Peyer's patch (tissue), 4 donors: ENCODE results near the gene CENPV. TPM values are rescaled to one million over a fixed set of nuclear protein-coding genes. Genes with fewer than 3 reads are reported as not detected.
A peak's percentile ranks its signal among the peaks of the same experiment; 100 is the strongest.

ENCODE experiments used
- DNase-seq, 3 donors: peaks; one replicate each; pipeline ENCODE4 v3.0.0-alpha.2; 2017 to 2019
- H3K27ac ChIP-seq, 4 donors: fragments of 200-600 bp; sonication (generic); one replicate each; pipeline ENCODE4 v1.5.1; 2016 to 2019
- H3K27me3 ChIP-seq, 2 donors: fragments of 200-600 bp; sonication (generic); one replicate each; pipeline ENCODE4 v1.5.1; 2019
- H3K36me3 ChIP-seq, 3 donors: fragments of 200-600 bp; sonication (generic); one replicate each; pipeline ENCODE4 v1.5.1; 2016 to 2019
- H3K4me1 ChIP-seq, 4 donors: fragments of 200-600 bp; sonication (generic); one replicate each; pipeline ENCODE4 v1.5.1; 2016 to 2019
- H3K4me3 ChIP-seq, 4 donors: fragments of 200-600 bp; sonication (generic); 1 replicate in 3 of 4; 2 replicates in 1 of 4; pipeline ENCODE4 v1.5.1; 2016 to 2019; ENCODE audit warnings: mild to moderate bottlenecking in 1 of 4
- H3K9me3 ChIP-seq, 4 donors: fragments of 200-600 bp; sonication (generic); one replicate each; pipeline ENCODE4 v1.5.1; 2016 to 2019; ENCODE audit warnings: mild to moderate bottlenecking in 1 of 4
- POLR2A ChIP-seq, 2 donors: fragments of 450-650 bp; IDR thresholded peaks; one replicate each; pipeline ENCODE4 v1.5.1; 2017; ENCODE audit warnings: antibody characterized with exemption in 2 of 2, mild to moderate bottlenecking in 2 of 2, moderate library complexity in 2 of 2
- total RNA-seq, 4 donors: library from RNA; depleted of rRNA; stranded (reverse); fragments of >200 nt; gene quantifications; one replicate each; pipeline ENCODE4 v1.1.0, GENCODE V29; 2016
- TF ChIP-seq, protein P1 (sequence below), 6 experiments: fragments of 450-650 bp in 4 of 6; fragments of 200-600 bp in 2 of 6; sonication (generic) in 1 of 6; IDR thresholded peaks; one replicate each; pipeline ENCODE4 v1.5.1; 2017 to 2019; ENCODE audit warnings: antibody characterized with exemption in 6 of 6, mild to moderate bottlenecking in 3 of 6, moderate library complexity in 1 of 6

The CENPV gene
- total RNA-seq, 4 donors from 2014 or later, result 49.0 to 109 (median 79.3) TPM

GRCh38 chr17:16352667-16353316 lies 477 bp downstream of the CENPV start:
- Histone ChIP-seq H3K4me1 (peaks cover 0 to 5% (median 4%) of the 10 kb centered on the region in 4 donors), H3K27me3 (no peaks in the 10 kb centered on the region), H3K9me3 (no peaks in the 10 kb centered on the region), H3K4me3 (peak overlapping the region; percentile 65 to 96 (median 75)), H3K36me3 (peaks cover 0 to 19% (median 0%) of the 10 kb centered on the region in 3 donors), H3K27ac (peak overlapping the region; percentile 67 to 79 (median 74))
- DNase-seq, result peak; percentile 54 to 70 (median 63)
- TF ChIP-seq, protein P1, sequence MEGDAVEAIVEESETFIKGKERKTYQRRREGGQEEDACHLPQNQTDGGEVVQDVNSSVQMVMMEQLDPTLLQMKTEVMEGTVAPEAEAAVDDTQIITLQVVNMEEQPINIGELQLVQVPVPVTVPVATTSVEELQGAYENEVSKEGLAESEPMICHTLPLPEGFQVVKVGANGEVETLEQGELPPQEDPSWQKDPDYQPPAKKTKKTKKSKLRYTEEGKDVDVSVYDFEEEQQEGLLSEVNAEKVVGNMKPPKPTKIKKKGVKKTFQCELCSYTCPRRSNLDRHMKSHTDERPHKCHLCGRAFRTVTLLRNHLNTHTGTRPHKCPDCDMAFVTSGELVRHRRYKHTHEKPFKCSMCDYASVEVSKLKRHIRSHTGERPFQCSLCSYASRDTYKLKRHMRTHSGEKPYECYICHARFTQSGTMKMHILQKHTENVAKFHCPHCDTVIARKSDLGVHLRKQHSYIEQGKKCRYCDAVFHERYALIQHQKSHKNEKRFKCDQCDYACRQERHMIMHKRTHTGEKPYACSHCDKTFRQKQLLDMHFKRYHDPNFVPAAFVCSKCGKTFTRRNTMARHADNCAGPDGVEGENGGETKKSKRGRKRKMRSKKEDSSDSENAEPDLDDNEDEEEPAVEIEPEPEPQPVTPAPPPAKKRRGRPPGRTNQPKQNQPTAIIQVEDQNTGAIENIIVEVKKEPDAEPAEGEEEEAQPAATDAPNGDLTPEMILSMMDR (IDR thresholded peaks at IDR 0.05), result no peak
- no peak for TF ChIP-seq POLR2A (IDR thresholded peaks at IDR 0.05)

GRCh38 chr17:16352303-16352666 lies 984 bp downstream of the CENPV start:
- peaks cover 0 to 23% (median 0%) of the 10 kb centered on the region in 3 donors for H3K36me3 ChIP-seq
- no peaks in the 10 kb centered on the region for H3K27me3 ChIP-seq
- H3K27ac ChIP-seq, result peak overlapping the region; percentile 67 to 79 (median 74)
- H3K4me1 ChIP-seq, result peaks cover 0 to 5% (median 4%) of the 10 kb centered on the region in 4 donors
- DNase-seq, result peak; percentile 39 to 71 (median 70)
- no peaks in the 10 kb centered on the region for H3K9me3 ChIP-seq
- TF ChIP-seq POLR2A (IDR thresholded peaks at IDR 0.05), result no peak
- TF ChIP-seq, protein P1 (IDR thresholded peaks at IDR 0.05), result no peak
- H3K4me3 ChIP-seq, result peak overlapping the region; percentile 65 to 96 (median 75)

GRCh38 chr17:16351831-16352230 lies 1.4 kb downstream of the CENPV start:
- peak overlapping the region; percentile 65 to 96 (median 75) for H3K4me3 ChIP-seq
- H3K27ac ChIP-seq, result peak overlapping the region in 1 of 4 donors; percentile 77
- TF ChIP-seq, protein P1 (IDR thresholded peaks at IDR 0.05), result no peak
- TF ChIP-seq POLR2A (IDR thresholded peaks at IDR 0.05), result no peak
- H3K4me1 ChIP-seq, result peaks cover 0 to 5% (median 4%) of the 10 kb centered on the region in 4 donors
- no peaks in the 10 kb centered on the region for H3K27me3 ChIP-seq
- H3K9me3 ChIP-seq, result no peaks in the 10 kb centered on the region
- H3K36me3 ChIP-seq, result peaks cover 0 to 28% (median 0%) of the 10 kb centered on the region in 3 donors
- DNase-seq, result no peak

DNA sequence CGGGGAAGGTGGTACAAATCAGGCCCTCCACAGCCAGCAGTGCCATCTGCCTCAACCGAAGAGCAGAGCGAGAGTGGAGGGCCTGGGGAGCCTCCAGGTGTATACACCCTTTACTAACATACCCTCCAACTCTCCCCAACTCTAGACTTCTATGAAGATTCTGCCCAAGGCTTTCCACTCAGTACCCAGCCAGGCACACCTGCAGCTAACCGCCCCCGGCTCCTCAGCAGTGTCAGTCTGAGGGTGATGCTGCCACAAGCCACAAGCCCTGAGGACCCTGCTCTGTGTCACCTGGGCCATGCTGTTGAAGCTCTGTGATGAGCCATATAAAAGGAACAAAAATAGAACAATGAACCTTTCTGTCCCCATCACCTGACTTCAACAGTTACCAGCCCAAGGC lies 3.8 kb downstream of the CENPV start:
- Histone ChIP-seq H3K36me3 (peaks cover 0 to 36% (median 0%) of the 10 kb centered on the region in 3 donors), H3K4me3 (no peak overlapping the region), H3K4me1 (peaks cover 0 to 5% (median 4%) of the 10 kb centered on the region in 4 donors), H3K27me3 (no peaks in the 10 kb centered on the region), H3K27ac (no peak overlapping the region), H3K9me3 (no peaks in the 10 kb centered on the region)
- no peak for TF ChIP-seq POLR2A (IDR thresholded peaks at IDR 0.05)
- TF ChIP-seq, protein P1 (IDR thresholded peaks at IDR 0.05), result no peak
- no peak for DNase-seq

DNA sequence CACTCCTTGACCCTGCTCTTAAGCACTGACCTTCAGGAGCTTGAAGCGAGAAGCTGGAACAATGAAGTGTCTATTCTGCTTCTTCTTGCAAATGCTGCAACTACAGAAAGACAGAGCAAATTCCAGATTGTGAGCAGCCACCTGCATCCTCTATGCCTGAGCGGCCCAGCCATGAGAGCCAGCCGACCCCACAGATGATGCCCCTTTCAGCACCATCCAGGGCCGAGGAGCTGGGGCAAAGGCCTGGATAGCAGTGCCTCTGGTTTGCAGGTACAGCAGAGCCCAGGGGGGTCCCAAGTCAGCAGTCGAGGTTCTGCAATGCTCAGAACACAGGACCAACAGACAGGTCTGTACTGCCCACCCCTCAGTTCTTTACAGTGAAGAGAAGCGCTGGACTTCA lies 4.7 kb downstream of the CENPV start:
- no peaks in the 10 kb centered on the region for H3K9me3 ChIP-seq
- H3K4me3 ChIP-seq, result no peak overlapping the region
- TF ChIP-seq, protein P1 (IDR thresholded peaks at IDR 0.05), result no peak
- no peak for TF ChIP-seq POLR2A (IDR thresholded peaks at IDR 0.05)
- no peak for DNase-seq
- H3K27ac ChIP-seq, result no peak overlapping the region
- H3K36me3 ChIP-seq, result peaks cover 0 to 44% (median 0%) of the 10 kb centered on the region in 3 donors
- H3K4me1 ChIP-seq, result peaks cover 0 to 5% (median 3%) of the 10 kb centered on the region in 4 donors
- H3K27me3 ChIP-seq, result no peaks in the 10 kb centered on the region
